Stomach (tissue), 4 donors: ENCODE results near the gene NUDT16L1.

Experiments
- CTCF ChIP-seq, 7 experiments: fragments of 450-650 bp in 4 of 7; fragments of 200-600 bp in 3 of 7; sonication (generic) in 3 of 7; IDR thresholded peaks; one replicate each; pipeline ENCODE4 v1.5.1; 2016 to 2019; ENCODE audit warnings: antibody characterized with exemption in 7 of 7, control low read depth in 2 of 7, mild to moderate bottlenecking in 1 of 7
- POLR2A ChIP-seq, 4 donors: fragments of 450-650 bp; IDR thresholded peaks; one replicate each; pipeline ENCODE4 v1.6.1; 2016; ENCODE audit warnings: antibody characterized with exemption in 4 of 4, control low read depth in 2 of 4, mild to moderate bottlenecking in 1 of 4, moderate library complexity in 1 of 4

- TF ChIP-seq CTCF (IDR thresholded peaks at IDR 0.05): no peak
- TF ChIP-seq POLR2A (IDR thresholded peaks at IDR 0.05): no peak
Measured at GRCh38 chr16:4692460-4693295, 684 bp upstream of the NUDT16L1 start.
